Anterior cingulate cortex (tissue), 58 donors: ENCODE data around the gene CAMKK2.
"Not testable (repeated sequence)": the region's sequence is repeated elsewhere in the genome, so short reads cannot be mapped to it uniquely, and the experiment has no call there.

ENCODE experiments used
- DNase-seq, 58 donors: peaks; one replicate each; lab custom pipeline; 2025; lab: John Stamatoyannopoulos, UW

CAMKK2 gene

DNA sequence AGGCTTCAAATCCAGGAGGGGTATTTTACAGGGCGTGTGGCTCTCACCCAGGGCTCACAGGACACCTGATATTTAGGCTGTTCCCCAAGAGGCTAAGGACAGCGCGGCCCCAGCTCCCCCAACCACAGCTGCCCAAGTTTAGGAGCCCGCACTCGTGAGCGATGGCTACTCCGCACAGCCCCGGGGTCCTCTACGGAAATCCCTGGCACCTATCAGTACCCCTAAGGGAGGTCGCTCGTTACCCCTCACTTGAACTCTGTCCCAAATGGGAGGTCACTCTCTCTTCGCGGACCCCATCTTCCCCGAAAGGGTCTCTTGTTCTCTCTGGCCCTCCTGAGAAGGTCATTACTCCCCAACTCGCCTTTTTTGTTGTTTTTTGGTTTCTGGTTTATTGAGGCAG lies 87.3 kb downstream of the CAMKK2 start:
- no peak for DNase-seq

DNA sequence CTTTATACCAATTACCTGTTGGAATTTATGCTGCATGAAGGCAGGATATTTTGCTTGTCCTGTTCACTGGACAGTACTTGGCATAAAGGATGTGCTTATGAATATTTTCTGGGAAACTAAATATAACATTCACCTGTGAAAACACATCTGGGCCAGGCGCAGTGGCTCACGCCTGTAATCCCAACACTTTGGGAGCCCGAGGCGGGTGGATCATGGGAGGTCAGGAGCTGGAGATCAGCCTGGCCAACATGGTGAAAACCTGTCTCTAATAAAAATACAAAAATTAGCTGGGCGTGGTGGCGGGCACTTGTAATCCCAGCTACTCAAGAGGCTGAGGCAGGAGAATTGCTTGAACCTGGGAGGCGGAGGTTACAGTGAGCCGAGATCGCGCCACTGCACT lies 87.9 kb downstream of the CAMKK2 start:
- not testable (repeated sequence) for DNase-seq

DNA sequence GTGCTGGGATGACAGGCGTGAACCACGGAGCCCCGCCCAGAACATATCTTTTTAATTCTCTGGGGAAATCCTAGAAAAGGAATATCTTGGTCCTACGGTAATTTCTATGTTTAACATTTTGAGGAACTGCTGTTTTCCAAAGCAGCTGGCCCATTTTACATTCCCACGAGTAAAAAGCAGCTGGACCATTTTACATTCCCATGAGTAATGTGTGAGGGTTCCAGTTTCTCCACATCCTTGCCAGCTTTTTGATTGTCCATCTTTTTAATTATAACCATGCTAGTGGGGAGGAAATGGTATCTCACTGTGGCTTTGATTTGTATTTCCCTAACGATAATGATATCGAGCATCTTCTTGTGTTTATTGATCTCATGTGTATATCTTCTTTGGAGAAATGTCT lies 91.0 kb downstream of the CAMKK2 start:
- DNase-seq: no peak

DNA sequence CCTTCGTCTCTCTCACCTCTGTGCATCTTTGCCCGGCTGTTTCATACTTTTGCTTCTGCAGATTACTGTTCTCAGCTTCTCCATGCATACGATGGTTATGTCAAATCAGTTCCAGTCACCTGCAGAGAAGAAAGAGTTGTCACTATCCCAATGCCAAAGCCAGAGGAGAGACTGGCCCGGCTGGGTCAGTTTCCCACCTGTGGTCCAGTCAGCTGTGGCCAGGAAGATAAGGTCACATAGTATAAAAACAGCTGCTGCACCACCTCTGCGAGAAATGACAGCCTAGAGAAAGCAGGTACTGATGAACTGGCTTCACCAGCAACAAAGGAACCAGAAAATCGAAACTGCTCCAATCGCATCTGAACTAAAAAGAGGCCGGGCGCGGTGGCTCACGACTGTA lies 93.0 kb downstream of the CAMKK2 start:
- no peak for DNase-seq

DNA sequence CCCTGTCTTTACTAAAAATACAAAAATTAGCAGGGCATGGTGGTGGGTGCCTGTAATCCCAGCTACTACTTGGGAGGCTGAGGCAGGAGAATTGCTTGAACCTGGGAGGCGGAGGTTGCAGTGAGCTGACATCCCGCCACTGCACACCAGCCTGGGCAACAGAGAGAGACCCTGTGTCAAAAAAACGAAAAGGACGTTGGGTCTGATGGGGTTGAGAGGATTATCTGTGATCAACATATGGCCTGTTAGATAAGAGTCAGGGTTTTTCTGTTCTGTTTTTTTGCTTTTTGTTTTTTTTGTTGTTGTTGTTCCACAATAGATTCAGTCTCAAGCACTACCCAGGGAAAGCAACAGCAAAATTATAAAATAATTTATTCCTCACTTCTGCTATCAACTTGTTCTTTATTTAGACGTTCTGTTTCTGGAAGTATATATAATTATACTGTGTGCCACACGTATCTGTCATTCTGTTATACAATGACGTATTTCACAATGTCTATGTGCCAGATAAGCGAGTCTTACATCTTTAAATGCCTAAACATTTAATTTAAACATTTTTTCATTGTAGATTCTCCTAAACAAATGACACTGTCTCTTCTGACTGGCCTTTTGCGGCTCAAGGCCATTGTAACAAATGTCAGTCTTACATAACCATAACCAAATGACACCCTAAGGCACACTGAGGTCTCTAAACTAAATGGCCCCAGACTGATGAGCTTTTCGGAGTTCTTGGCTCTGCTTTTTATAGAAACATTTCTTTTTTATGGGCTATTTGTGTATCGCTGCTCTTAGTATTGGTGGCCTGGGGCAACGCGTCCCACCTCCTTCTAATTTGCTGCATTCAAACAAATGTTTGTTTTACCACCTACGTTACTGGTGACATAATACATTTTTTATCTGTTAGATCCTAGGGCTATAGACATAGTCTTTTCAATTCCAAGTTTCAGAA lies 93.8 kb downstream of the CAMKK2 start:
- no peak for DNase-seq

DNA sequence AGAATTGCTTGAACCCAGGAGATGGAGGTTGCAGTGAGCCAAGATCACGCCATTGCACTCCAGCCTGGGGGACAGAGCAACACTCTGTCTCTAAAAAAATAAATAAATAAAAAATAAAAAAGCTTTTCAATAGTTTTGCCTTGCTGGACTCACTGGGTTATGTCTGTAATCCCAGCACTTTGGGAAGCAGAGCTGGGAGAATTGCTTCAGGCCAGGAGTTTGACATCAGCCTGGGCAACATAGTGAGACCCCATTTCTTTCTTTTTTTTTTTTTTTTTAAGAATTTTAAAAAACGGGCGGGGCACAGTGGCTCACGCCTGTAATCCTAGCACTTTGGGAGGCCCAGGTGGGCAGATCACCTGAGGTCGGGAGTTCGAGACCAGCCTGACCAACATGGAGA lies 95.4 kb downstream of the CAMKK2 start:
- DNase-seq: not testable (repeated sequence)

DNA sequence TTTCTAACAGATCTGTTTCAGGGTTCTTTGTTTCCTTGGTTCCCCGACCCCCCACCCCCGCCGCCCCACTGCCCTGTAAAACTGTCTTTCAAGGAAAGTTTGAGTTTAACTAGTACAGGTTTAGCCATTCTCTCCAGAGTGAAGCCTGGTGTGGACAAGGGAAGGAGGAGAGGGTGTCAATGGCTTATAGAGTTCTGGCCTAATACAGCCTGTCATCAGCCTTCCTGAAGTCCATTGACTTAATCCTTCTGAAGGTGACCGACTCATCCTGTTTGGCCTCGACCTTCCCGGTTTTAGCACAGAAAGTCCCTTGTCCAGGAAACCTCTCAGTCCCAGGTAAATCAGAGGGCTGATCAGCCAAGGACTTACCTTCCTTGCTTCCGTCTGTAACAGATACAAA lies 97.6 kb downstream of the CAMKK2 start:
- DNase-seq: no peak

DNA sequence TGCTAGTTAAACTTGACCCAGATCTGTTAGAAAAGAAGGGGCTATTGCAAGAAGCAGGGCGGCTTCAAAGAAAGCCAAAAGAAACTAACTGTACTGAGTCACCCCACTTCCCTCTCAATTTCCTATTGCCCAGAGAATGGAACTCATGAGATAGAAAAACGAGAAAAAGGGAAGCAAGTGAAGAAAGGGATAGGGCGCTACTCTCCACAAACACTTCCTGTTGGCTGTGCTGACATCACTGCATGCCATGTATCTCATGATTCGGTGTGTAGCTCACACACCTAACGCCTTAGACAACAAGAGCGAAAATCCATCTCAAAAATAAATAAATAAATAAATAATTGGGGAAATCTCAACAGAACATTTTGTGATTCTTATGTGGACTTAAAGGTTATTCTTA lies 99.6 kb downstream of the CAMKK2 start:
- peak in 2 of 58 donors; percentile 11 to 46 for DNase-seq

DNA sequence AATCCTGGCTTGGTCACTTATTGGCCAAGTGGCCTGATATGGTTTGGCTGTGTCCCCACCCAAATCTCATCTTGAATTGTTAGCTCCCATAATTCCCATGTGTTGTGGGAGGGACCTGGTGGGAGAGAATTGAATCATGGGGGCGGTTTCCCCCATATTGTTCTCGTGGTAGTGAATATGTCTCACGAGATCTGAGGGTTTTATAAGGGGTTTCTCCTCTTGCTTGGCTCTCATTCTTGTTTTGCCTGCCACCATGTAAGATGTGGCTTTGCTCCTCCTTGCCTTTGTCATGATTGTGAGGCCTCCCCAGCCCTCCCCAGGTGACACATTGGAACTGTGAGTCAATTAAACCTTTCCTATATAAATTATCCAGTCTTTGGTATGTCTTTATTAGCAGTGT lies 105.4 kb downstream of the CAMKK2 start:
- no peak for DNase-seq

DNA sequence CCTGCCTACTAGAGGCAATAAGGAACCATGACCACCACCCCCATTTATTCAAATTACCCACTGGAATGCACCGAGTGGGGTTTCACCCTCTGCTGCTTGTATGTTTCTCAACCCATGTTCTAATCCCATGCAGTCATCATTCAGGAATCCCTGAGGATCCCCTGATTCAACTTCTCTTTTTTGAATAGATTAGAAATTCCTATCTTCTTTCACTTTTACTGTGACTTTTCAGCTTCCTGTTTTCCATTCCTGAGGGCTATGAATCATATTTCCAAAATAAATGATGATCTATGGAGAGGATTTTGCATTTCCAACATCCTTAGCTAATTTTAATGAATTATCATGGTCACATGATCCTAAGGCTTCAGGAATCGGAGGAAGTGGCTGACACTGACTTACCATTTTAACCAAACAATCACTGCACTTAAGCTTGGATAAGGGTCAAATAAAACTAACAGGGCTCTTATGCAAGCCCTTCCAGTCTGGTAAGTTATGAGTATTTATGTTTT lies 105.9 kb downstream of the CAMKK2 start:
- DNase-seq: no peak

DNA sequence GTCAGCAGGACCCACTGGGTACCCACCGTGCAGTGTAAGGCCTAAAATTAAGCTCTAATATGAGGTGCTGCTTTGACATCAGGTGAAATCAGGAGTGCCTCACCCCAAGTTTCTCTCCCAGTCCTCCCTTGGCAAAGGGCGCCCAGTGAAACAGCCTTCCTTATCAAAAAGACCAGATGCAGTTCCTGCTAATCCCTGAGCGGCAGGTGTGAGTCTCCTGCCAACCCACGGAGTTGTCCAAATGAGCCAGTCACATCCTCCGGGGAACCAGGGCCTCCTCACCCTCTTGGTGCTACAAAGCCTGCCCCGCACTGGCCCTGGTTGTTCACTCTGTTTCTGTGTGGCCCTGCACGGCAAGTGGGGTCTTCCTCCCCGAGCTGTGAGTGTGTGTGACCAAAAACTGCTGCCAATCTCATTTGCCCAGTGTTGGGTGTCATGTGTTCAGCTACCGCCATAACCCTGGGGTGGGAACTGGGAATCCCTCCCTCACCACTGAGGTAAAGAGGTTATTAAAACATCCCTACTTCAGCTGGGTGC lies 106.8 kb downstream of the CAMKK2 start:
- no peak for DNase-seq

DNA sequence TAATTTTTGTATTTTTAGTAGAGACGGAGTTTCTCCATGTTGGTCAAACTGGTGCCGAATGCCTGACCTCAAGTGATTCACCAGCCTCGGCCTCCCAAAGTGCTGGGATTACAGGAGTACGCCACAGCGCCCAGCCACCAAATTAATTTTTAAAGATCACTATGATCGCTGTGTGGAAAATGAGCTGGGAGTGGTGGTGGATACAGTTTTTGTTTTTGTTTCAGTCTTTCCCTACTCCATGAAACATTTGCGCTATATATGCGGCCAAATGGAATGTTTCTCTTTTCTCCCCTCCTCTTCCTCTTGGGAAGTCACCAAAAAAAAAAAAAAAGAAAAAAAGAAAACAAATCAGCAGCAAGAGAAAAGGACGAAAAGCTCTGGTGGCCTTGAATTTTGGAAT lies 107.4 kb downstream of the CAMKK2 start:
- no peak for DNase-seq

DNA sequence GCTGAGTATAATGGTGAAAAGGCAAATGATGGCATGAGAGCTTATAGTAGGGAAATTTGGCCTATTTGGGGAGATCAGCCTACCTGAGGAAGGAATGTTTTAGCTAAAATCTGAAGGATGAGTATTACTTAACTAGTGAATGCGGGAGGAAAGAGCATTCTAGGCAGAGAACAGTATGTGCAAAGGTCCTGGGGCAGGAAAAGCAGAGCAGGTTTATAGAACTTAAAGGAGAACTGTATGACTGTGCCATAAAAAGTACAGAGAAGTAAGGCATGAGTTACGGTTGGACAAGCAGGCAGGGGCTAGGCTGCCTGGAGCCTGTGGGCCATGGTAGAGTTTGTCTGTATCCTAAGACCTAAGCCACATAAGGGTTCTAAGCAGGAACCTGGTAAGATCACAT lies 108.3 kb downstream of the CAMKK2 start:
- DNase-seq: no peak
